ENCODE measurements around the gene OR2F2. TPM values are rescaled to one million over a fixed set of nuclear protein-coding genes. Genes with fewer than 3 reads are reported as not detected.

Gene OR2F2
- total RNA-seq, 4 donors from 2014 or later, result not detected

GRCh38 chr7:143936087-143937009 lies 1.3 kb downstream of the OR2F2 start:
- H3K27ac ChIP-seq (replicated peaks in 1 of 4), result no peak overlapping the region
- H3K36me3 ChIP-seq, result no peaks in the 10 kb centered on the region
- TF ChIP-seq EP300 (IDR thresholded peaks at IDR 0.05) (no peak), POLR2AphosphoS5 (IDR thresholded peaks at IDR 0.05) (no peak), POLR2A (IDR thresholded peaks at IDR 0.05; ENCODE audit: low read depth) (no peak)
- TF ChIP-seq, protein P1, sequence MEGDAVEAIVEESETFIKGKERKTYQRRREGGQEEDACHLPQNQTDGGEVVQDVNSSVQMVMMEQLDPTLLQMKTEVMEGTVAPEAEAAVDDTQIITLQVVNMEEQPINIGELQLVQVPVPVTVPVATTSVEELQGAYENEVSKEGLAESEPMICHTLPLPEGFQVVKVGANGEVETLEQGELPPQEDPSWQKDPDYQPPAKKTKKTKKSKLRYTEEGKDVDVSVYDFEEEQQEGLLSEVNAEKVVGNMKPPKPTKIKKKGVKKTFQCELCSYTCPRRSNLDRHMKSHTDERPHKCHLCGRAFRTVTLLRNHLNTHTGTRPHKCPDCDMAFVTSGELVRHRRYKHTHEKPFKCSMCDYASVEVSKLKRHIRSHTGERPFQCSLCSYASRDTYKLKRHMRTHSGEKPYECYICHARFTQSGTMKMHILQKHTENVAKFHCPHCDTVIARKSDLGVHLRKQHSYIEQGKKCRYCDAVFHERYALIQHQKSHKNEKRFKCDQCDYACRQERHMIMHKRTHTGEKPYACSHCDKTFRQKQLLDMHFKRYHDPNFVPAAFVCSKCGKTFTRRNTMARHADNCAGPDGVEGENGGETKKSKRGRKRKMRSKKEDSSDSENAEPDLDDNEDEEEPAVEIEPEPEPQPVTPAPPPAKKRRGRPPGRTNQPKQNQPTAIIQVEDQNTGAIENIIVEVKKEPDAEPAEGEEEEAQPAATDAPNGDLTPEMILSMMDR (IDR thresholded peaks at IDR 0.05), result no peak
- intact Hi-C loops (cut with DNase I), result no loop called here
- no peaks in the 10 kb centered on the region for H3K27me3 ChIP-seq
- DNase-seq (ENCODE audit: extremely low spot score), result no peak
- H3K4me1 ChIP-seq, result peaks cover 0 to 16% (median 7%) of the 10 kb centered on the region in 4 donors
- H3K4me3 ChIP-seq, result no peak overlapping the region
- no peaks in the 10 kb centered on the region for H3K9me3 ChIP-seq
- WGBS, result 70% methylated on average over 4 of the region's 4 CpGs

- Histone ChIP-seq H3K36me3 (no peaks in the 10 kb centered on the region), H3K4me1 (peaks cover 0 to 16% (median 7%) of the 10 kb centered on the region in 4 donors), H3K27ac (replicated peaks in 1 of 4) (no peak overlapping the region), H3K9me3 (no peaks in the 10 kb centered on the region), H3K27me3 (no peaks in the 10 kb centered on the region), H3K4me3 (no peak overlapping the region)
- no peak for TF ChIP-seq POLR2A (IDR thresholded peaks at IDR 0.05; ENCODE audit: low read depth)
- TF ChIP-seq, protein P1 (IDR thresholded peaks at IDR 0.05), result no peak
- intact Hi-C loops (cut with DNase I), result no loop called here
- DNase-seq (ENCODE audit: extremely low spot score), result no peak
- 80% methylated on average over 5 of the region's 5 CpGs for WGBS
Observed at GRCh38 chr7:143938379-143939243, 3.6 kb downstream of the OR2F2 start.

- DNase-seq (ENCODE audit: extremely low spot score), result no peak
- TF ChIP-seq EP300 (IDR thresholded peaks at IDR 0.05) (no peak), POLR2AphosphoS5 (IDR thresholded peaks at IDR 0.05) (no peak), POLR2A (IDR thresholded peaks at IDR 0.05; ENCODE audit: low read depth) (no peak)
- TF ChIP-seq, protein P1 (IDR thresholded peaks at IDR 0.05), result no peak
- intact Hi-C loops (cut with DNase I), result no loop called here
- 79% methylated on average over 4 of the region's 4 CpGs for WGBS
- H3K27me3 ChIP-seq, result no peaks in the 10 kb centered on the region
- no peak overlapping the region for H3K27ac ChIP-seq (replicated peaks in 1 of 4)
- H3K4me3 ChIP-seq, result no peak overlapping the region
- no peaks in the 10 kb centered on the region for H3K4me1 ChIP-seq
- H3K9me3 ChIP-seq, result no peaks in the 10 kb centered on the region
- no peaks in the 10 kb centered on the region for H3K36me3 ChIP-seq
Observed at GRCh38 chr7:143945423-143945822, 10.4 kb downstream of the OR2F2 start.

GRCh38 chr7:143947111-143947510 lies 12.1 kb downstream of the OR2F2 start:
- H3K27ac ChIP-seq (replicated peaks in 1 of 4), result no peak overlapping the region

DNA sequence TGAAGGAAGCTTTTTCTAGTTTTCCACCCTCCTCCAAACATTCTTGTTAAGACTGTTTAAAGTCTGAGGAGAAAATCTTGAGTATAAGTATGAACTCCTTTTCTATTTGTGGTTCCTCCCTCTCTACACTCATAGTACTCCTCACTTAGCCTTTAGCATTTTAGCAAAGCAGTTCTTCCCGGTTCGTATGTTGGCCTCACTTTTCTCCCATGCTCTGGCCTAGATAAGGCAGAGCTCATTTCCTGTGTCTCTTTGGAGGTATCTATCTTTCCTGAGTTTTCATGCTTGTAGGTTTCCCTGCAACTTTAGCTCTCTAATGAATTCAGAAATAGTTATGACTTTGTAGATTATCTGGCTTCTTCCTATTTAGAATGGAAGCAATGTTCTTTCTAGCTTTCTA lies 13.7 kb downstream of the OR2F2 start:
- no peak for TF ChIP-seq POLR2A (IDR thresholded peaks at IDR 0.05; ENCODE audit: low read depth)
- TF ChIP-seq, protein P1 (IDR thresholded peaks at IDR 0.05), result no peak
- no peak for TF ChIP-seq EP300 (IDR thresholded peaks at IDR 0.05)
- TF ChIP-seq POLR2AphosphoS5 (IDR thresholded peaks at IDR 0.05), result no peak
- Histone ChIP-seq H3K36me3 (no peaks in the 10 kb centered on the region), H3K27me3 (no peaks in the 10 kb centered on the region), H3K4me1 (peaks cover 0 to 11% (median 9%) of the 10 kb centered on the region in 4 donors), H3K9me3 (no peaks in the 10 kb centered on the region), H3K4me3 (no peak overlapping the region), H3K27ac (replicated peaks in 1 of 4) (no peak overlapping the region)
- no peak for DNase-seq (ENCODE audit: extremely low spot score)
- intact Hi-C loops (cut with DNase I), result no loop called here
- 53% methylated on average over 2 of the region's 2 CpGs for WGBS

More at GRCh38 chr7:143947111-143947510, 12.1 kb downstream of the OR2F2 start:
- H3K27me3 ChIP-seq, result no peaks in the 10 kb centered on the region
- intact Hi-C loops (cut with DNase I), result no loop called here
- WGBS, result 86% methylated on average over 2 of the region's 2 CpGs
- no peaks in the 10 kb centered on the region for H3K36me3 ChIP-seq
- TF ChIP-seq POLR2A (IDR thresholded peaks at IDR 0.05; ENCODE audit: low read depth) (no peak), EP300 (IDR thresholded peaks at IDR 0.05) (no peak), POLR2AphosphoS5 (IDR thresholded peaks at IDR 0.05) (no peak)
- H3K4me1 ChIP-seq, result no peaks in the 10 kb centered on the region
- DNase-seq (ENCODE audit: extremely low spot score), result no peak
- no peaks in the 10 kb centered on the region for H3K9me3 ChIP-seq
- H3K4me3 ChIP-seq, result no peak overlapping the region

Data from esophagus muscularis mucosa (tissue), 4 donors.